NCI-H526 treated with DMSO at 0.1 percent for 48 hours (cell line): ENCODE data around the gene SAMD9.
A peak's percentile ranks its signal among the peaks of the same experiment; 100 is the strongest.
"Not testable (repeated sequence)": the region's sequence is repeated elsewhere in the genome, so short reads cannot be mapped to it uniquely, and the experiment has no call there.

ENCODE experiments used
- DNase-seq: peaks from one replicate; lab custom pipeline; 2025; lab: John Stamatoyannopoulos, UW

SAMD9 gene

DNA sequence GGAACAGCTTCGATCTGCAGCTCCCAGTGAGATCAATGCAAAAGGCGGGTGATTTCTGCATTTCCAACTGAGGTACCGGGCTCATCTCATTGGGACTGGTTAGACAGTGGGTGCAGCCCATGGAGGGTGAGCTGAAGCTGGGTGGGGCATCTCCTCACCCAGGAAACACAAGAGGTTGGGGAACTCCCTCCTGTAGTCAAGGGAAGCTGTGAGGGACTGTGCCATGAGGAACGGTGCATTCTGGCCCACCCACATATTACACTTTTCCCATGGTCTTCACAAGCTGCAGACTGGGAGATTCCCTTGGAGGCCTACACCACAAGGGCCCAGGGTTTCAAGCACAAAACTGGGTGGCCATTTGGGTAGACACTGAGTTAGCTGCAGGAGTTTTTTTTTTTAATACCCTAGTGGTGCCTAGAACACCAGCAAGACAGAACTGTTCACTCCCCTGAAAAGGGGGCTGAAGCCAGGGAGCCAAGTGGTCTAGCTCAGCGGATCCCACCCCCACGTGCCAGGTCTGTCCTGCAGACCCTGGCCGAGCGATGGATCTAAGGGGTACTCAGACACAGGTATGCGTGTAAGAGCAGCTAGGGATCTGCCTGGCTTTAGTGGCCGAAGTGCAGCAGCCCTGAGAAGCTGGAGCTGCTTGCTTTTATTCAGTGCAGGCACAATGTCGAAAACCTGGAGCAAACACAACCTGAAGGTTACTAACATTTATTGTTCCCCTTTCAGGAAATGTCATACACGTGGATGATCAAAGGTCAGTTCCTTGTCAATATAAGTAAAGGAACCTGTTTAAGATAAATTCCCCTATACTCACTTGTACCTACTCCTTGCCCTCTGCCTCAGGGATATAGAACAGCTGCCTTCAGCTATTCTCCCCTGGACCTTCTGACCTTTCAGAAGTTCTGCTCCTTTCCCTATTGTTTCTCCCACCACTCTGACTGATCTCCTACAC lies 3.1 kb upstream of the SAMD9 start:
- no peak for DNase-seq

GRCh38 chr7:93119191-93119905 lies 1.6 kb upstream of the SAMD9 start:
- no peak for DNase-seq

DNA sequence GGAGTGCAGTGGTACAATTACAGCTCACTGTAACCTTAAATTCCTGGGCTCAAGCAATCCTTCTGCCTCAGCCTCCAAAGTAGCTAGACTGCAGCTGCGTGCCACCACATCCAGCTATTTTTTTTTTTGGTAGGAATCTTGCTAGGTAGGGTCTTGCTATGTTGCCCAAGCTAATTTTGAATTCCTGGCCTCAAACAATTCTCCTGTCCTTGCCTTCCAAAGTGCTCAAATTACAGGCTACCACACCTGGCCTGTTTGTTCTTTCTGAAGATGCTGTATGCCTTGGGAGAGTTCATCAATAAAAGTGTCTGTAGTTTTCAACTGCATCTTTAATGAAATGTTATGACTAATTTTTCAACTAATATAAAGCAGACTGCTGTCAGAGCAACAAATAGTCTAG lies 452 bp downstream of the SAMD9 start:
- no peak for DNase-seq

- DNase-seq, result no peak
Observed at GRCh38 chr7:93115796-93116195, 2.0 kb downstream of the SAMD9 start.

DNA sequence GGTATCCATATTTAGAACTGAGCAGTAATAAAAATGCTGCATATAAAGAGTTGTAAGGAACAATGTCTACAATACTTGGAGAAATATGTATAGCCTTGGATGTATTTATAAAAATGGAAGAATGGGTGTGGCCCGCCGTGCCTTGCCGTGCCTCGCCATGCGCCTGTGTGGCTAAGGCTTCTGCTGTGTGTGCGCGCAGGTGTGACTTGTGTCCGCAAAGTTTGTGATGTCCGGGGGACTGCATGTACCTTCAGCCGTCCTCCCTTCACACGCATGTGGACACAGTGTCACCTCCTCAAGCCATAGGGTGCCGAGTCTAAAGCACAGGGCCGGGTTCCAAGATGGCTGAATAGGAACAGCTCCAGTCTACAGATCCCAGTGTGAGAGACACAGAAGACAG lies 9.8 kb downstream of the SAMD9 start:
- DNase-seq, result no peak

DNA sequence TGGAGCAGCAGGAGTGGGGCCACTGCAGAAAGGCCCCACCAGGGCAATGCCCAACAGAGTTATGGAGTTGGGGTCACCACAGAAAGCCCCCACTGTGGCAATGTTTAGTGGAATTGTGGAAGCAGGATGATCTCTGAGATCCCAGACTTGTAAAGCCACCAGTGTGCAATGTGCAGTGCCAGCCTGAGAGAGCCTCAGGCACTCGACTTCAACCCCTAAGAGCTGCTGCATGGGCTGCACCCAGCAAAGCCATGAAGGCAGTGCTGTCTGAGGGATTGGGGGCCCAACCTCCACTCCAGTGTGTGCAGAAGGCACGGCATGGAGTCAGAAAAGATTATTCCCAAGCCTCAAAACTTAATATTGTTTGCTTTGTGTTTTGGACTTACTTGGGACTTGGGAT lies 20.4 kb downstream of the SAMD9 start:
- DNase-seq, result no peak

GRCh38 chr7:93092757-93093370 lies 24.9 kb downstream of the SAMD9 start:
- no peak for DNase-seq

DNA sequence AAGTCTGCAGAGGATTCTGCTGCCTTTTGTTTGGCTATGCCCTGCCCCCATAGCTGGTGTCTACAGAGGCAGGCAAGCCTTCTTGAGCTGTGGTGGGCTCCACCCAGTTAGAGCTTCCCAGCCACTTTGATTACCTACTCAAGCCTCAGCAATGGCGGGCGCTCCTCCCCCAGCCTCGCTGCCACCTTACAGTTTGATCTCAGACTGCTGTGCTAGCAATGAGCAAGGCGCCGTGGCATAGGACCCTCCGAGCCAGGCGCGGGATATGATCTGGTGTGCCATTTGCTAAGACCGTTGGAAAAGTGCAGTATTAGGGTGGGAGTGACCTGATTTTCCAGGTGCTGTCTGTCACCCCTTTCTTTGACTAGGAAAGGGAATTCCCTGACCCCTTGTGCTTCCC lies 44.4 kb downstream of the SAMD9 start:
- not testable (repeated sequence) for DNase-seq

DNA sequence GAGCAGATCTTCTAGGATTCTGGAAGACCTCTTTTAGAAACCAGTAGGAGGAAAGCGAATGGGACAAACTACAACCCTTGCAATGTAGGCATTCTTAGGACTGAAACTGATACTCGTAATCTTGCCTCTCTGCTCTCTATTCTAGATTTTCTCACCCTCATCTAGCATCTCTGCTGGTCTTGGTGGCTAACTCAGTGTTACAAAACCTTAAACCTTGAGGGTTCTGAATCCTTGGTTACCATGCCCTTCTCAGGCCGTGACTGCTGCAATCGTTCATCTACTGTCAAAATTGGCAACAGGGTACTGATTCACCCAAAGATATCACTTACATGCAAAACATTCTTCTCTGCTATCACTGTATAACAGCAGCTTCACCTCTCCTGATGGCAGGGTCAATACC lies 55.2 kb downstream of the SAMD9 start:
- DNase-seq, result no peak

- DNase-seq, result no peak
Observed at GRCh38 chr7:93060865-93061264, 56.9 kb downstream of the SAMD9 start.

DNA sequence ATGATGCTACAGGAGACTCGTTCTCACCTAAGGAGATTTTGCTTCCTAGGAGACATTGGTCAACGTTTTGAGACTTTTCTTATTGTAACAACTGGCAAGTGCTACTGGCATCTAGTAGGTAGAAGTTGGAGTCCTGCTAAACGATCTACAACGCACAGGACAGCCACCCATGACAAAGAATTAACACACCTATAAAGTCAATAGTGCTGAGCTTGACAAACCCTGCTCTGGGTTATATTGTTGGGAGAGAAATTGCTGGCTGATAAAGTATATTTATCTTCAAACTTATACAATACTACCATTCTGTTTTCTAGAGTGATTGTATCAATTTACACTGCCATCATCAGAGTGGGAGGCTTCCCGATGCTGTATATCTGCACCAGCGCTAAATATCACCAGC lies 57.8 kb downstream of the SAMD9 start:
- DNase-seq, result no peak

DNA sequence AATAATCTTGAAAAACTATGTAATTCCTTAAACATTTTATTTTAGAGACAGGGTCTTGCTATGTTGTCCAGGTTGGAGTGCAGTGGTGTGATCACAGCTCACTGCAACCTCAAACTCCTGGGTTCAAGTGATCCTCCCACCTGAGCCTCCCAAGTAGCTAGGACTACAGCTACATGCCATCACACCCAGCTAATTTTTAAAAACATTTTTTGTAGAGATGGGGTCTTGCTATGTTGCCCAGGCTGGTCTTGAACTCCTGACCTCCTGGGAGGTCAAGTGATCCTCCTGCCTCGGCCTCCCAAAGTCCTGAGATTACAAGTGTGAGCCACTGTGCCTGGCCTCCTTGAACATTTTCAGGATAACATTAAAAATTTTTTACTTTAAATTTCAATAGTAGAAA lies 61.2 kb downstream of the SAMD9 start:
- DNase-seq, result not testable (repeated sequence)

GRCh38 chr7:93055543-93056107 lies 62.2 kb downstream of the SAMD9 start:
- DNase-seq, result peak; percentile 57

DNA sequence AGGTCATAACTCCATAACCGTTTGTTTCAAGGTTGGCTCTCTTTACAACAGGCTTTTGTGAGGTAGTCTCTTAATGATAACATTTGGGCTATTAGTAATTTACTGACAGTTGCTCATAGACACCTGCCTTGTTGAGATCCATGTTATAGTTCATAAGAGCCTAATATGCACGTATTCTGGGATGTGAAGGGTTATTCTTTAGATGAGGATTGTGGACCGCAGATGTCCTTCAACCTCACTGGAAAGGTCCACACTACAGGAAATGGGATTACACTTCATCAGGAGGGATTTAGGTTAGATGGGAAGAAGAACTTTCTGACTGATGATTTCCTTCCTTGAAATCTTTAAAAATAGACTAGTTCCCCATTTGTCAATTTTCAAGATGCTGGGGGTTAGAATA lies 62.8 kb downstream of the SAMD9 start:
- DNase-seq, result no peak

- no peak for DNase-seq
Observed at GRCh38 chr7:93053949-93054943, 63.5 kb downstream of the SAMD9 start.

- DNase-seq, result no peak
Observed at GRCh38 chr7:93053209-93053948, 64.4 kb downstream of the SAMD9 start.

DNA sequence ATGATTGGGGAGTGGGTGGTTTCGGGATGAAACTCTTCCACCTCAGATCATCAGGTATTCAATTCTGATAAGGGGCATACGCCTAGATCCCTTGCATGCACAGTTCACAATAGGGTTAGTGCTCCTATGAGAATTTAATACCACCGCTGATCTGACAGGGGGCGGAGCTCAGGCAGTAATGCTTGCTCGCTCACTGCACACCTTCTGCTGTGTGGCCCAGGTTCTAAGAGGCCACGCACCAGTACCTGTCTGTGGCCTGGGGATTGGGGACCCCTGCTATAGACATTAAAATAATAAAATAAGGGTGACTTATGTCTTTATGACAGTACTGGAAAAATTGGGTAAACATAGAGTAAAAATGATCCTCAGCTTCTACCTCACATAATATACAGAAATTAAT lies 66.1 kb downstream of the SAMD9 start:
- no peak for DNase-seq
